SH-SY5Y (cell line): ENCODE measurements around the gene CARD11.

Experiments used
- GATA2 ChIP-seq: IDR thresholded peaks from 2 replicates; pipeline ENCODE4 v1.6.1; 2011; ENCODE audit warnings: mild to moderate bottlenecking, low read depth, low read length
- GATA3 ChIP-seq: IDR thresholded peaks from 2 replicates; pipeline ENCODE4 v1.6.1; 2011; ENCODE audit warnings: low read depth, mild to moderate bottlenecking, low read length, moderate library complexity

GRCh38 chr7:2968176-2968575 is 75.5 kb downstream of the CARD11 start:
- no peak for TF ChIP-seq GATA2
- no peak for TF ChIP-seq GATA3
